GM21737 (cell line): ENCODE data around the gene VPS41.

Source experiments
- ATAC-seq: cut with Tn5 transposase; IDR thresholded peaks from one replicate; pipeline ENCODE4 v1.9.1; 2021; ENCODE audit warnings: mild to moderate bottlenecking, moderate library complexity; ENCODE audit not compliant: unreplicated experiment

VPS41 gene

DNA sequence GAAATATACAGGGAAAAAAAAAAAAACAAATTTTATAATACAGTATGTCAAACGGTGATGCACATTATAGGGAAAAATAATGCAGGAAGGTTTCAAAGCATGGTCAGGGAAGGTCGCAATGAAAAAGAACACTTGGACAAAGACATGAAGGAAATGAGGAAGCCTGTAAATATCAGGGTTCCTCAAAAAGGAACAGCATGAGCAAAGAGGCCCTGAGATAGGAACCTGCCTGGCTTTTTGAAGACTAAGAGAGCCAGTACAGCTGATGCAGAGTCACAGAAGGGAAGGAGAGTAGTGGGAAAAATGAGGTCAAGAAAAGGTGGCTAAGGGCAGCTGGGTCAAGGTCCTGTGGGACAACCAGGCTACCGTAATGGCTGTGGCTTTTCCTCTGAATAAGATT lies 1.9 kb downstream of the VPS41 start:
- no peak for ATAC-seq

- no peak for ATAC-seq
Observed at GRCh38 chr7:38905056-38905759, 3.8 kb downstream of the VPS41 start.

GRCh38 chr7:38903057-38903456 lies 5.9 kb downstream of the VPS41 start:
- no peak for ATAC-seq

DNA sequence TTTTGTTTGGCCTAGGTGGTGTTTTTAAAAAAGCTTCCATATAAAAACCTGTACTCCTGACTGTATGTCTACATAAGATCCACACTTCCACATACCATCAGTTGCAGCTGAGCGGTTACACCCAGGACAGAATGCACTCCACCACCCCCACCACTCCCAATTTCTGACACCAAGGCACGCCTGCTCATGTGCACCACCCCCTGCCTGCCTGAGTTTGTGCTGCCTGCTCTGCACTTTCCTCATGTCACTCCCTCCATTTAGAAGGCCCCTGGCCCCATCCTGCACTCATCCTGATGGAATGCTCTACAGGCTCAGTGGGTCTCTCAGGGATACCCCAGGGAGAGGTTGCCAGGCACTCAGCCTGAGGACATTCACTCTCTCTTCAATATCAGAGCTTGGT lies 6.5 kb downstream of the VPS41 start:
- no peak for ATAC-seq

DNA sequence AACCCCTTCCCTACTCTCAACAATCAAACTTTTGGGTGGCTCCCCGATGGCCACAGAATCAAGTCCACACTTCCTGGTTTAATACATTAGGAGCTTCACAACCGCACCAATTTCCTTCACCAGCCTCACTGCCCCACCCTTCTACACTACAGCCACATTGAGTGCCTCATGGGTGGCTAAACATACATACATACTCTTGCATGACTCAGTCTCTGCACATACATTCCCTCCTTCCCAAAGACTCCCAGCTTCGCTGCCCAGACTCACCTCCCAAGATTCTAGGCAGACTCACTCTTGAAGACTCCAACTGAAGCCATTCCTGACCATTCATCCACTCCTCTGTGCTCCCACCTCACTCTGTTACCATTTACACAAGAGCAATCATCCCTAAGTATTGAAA lies 15.9 kb downstream of the VPS41 start:
- no peak for ATAC-seq

- no peak for ATAC-seq
Observed at GRCh38 chr7:38890597-38890996, 18.4 kb downstream of the VPS41 start.

GRCh38 chr7:38889872-38890432 lies 19.0 kb downstream of the VPS41 start:
- ATAC-seq = no peak

GRCh38 chr7:38889079-38889478 lies 19.9 kb downstream of the VPS41 start:
- no peak for ATAC-seq

GRCh38 chr7:38886265-38886664 lies 22.7 kb downstream of the VPS41 start:
- ATAC-seq = no peak

GRCh38 chr7:38883706-38884105 lies 25.3 kb downstream of the VPS41 start:
- ATAC-seq = no peak

- no peak for ATAC-seq
Observed at GRCh38 chr7:38881947-38882684, 26.9 kb downstream of the VPS41 start.

GRCh38 chr7:38881015-38881414 lies 28.0 kb downstream of the VPS41 start:
- no peak for ATAC-seq

DNA sequence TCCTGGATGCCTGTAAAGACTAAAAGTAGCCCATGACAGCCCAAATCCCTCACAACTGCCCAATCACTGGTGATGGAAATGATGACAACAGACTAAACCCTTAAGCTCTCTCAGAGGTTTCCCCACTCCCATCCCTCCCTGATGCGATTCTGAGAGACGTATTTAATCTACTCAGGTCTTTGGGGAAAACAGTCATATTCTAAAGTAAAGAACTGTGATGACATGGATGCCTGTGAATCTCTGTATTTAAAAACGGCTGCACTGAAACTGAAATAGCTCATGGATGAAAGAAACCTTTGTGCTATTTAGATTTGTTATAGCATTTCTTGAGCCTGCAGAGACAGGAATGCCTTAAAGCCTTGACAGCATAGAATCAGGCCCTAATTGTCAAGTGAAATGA lies 28.5 kb downstream of the VPS41 start:
- no peak for ATAC-seq

- no peak for ATAC-seq
Observed at GRCh38 chr7:38880035-38880434, 29.0 kb downstream of the VPS41 start.

- no peak for ATAC-seq
Observed at GRCh38 chr7:38878694-38879457, 30.1 kb downstream of the VPS41 start.

DNA sequence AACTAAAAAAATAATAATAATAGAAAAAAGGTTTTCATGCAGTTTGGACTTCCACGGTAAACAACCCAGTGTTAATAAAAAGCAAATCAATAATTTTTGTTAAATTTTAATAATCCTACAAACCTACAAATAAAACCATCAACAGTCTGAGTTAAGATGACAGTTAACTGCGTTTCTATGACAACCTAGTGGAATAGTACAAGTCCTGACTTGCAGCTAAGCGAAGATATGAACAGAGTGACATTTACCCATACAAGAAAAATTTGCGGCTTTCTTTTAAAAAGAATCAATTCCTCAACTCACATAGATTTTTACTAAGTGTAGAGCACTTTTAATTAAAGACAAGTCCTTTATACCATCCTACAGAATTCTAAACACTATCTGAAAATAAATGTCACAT lies 35.6 kb downstream of the VPS41 start:
- ATAC-seq = no peak

- ATAC-seq = no peak
Observed at GRCh38 chr7:38872202-38872601, 36.8 kb downstream of the VPS41 start.

- ATAC-seq = no peak
Observed at GRCh38 chr7:38870147-38870546, 38.8 kb downstream of the VPS41 start.

DNA sequence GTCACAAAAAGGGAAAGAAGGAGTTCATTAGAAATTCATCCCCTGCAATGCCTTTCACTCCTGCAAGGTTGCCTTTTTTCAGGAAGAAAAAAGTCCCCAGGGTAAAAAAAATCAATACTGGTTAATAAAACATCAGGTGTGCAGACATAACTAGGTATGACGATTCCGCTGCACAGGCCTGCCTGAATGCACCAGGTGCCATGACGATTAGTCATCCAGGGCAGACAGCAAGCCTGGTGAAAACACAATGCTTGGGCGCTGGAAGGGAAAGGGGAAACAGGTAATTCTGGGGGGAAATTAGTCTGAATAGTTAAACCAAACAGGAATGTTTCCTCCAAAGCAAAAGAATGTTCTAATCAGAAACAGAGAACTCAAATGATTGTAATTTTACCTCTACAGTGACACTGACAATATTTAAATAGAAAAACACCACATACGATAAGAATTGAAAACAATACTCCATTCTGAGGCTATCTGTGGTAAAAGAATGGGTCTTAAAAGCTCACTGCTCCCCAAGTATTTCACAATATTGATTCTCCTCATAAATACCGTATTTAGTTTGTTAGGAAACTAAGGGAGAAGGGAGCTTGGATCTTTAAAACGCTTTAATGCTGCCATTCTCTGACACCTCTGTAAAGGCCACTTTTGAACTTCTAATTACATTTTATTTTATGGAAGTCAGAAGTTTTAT lies 45.2 kb downstream of the VPS41 start:
- no peak for ATAC-seq

- ATAC-seq = no peak
Observed at GRCh38 chr7:38862666-38863065, 46.3 kb downstream of the VPS41 start.
